ENCODE results near the gene SLC13A4.

Gene SLC13A4

DNA sequence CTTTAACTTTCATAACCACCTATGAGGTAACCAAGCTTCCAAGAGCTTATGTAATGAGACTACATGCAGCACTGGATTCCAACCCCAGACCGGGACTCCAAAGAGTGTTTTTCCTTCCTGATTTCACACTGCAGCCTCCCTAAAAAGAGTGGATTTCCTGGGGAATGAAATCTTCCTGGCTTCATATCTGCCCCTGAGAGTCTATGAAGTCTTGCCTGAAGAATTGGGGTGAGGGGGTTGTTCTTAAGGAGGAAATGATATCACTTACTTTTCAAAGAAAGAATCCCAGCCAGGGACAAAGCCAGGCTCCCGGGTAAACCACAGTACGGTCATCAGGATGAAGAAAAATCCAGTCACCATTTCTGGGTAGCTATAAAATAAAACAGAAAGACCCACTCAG, 35.9 kb downstream of the SLC13A4 start:
- no peak overlapping the region for H2AFZ ChIP-seq (ENCODE audit: low read depth, low read length)
- no peak overlapping the region for H3K27ac ChIP-seq (ENCODE audit: low read length)
- H3K4me1 ChIP-seq (ENCODE audit: insufficient read depth, low read length), result no peaks in the 10 kb centered on the region
- ATAC-seq (ENCODE audit: insufficient read depth, low read depth) (no peak), DNase-seq (no peak)
- no peak overlapping the region for H3K4me3 ChIP-seq (ENCODE audit: low read depth in 1 of 2, low read length in 2 of 2)
- no peaks in the 10 kb centered on the region for H3K27me3 ChIP-seq (ENCODE audit: insufficient read depth, low read length, poor library complexity)
- no peak overlapping the region for H3K9ac ChIP-seq (ENCODE audit: low read depth, low read length)
- H4K20me1 ChIP-seq (ENCODE audit: insufficient read depth, low read length), result no peaks in the 10 kb centered on the region
- H3K4me2 ChIP-seq (ENCODE audit: insufficient read depth, low read length), result no peak overlapping the region
- H3K79me2 ChIP-seq (ENCODE audit: insufficient read depth, low read length), result no peaks in the 10 kb centered on the region
- TF ChIP-seq, protein P1, sequence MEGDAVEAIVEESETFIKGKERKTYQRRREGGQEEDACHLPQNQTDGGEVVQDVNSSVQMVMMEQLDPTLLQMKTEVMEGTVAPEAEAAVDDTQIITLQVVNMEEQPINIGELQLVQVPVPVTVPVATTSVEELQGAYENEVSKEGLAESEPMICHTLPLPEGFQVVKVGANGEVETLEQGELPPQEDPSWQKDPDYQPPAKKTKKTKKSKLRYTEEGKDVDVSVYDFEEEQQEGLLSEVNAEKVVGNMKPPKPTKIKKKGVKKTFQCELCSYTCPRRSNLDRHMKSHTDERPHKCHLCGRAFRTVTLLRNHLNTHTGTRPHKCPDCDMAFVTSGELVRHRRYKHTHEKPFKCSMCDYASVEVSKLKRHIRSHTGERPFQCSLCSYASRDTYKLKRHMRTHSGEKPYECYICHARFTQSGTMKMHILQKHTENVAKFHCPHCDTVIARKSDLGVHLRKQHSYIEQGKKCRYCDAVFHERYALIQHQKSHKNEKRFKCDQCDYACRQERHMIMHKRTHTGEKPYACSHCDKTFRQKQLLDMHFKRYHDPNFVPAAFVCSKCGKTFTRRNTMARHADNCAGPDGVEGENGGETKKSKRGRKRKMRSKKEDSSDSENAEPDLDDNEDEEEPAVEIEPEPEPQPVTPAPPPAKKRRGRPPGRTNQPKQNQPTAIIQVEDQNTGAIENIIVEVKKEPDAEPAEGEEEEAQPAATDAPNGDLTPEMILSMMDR (IDR thresholded peaks at IDR 0.05; ENCODE audit: borderline replicate concordance, extremely low read depth, low read length, poor library complexity, severe bottlenecking), result no peak
- no peak for TF ChIP-seq EZH2 (IDR thresholded peaks at IDR 0.05; ENCODE audit: borderline replicate concordance, low read depth, low read length, severe bottlenecking)
- no peaks in the 10 kb centered on the region for H3K9me3 ChIP-seq (ENCODE audit: insufficient read depth, low read length, severe bottlenecking)
- peaks cover 14% of the 10 kb centered on the region; the same call in 1 of the 2 replicates for H3K36me3 ChIP-seq (ENCODE audit: insufficient read depth, low read length)

DNA sequence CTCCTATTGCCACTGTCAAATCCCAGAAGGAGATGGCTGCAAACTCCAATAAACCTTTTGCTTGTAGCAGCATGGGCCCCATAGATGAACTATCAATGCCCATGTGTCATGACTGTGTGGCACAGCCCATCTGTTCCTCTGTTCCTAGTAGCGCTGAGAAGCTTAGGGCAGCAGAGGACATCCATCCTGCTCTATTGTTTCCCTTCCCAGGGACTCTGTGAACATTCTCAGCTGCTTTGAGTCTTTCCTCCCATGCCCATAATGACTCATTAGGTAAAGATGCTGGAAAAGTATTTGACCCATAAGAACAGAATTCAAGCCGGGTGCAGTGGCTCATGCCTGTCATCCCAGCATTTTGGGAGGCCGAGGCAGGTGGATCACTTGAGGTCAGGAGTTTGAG, 37.4 kb downstream of the SLC13A4 start:
- ATAC-seq (ENCODE audit: insufficient read depth, low read depth), result no peak
- peaks cover 14% of the 10 kb centered on the region; the same call in 1 of the 2 replicates for H3K36me3 ChIP-seq (ENCODE audit: insufficient read depth, low read length)

DNA sequence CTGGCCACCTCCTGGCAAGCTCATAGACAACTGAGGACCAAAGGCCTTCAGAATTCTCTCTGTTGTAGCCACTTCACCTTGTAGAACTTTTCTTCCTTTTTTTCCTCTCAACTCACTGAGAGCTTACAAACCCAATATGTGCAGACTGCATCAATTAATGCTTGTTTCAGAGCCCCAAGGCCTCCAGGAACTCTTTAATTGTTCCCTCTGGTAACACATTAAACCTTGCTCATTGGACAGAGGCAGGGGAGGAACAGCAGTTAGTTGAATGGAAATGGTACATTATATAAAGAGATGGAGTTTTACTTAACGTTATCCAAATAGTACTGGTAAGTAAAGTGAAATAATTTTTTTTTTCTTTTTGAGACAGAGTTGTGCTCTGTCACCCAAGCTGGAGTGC, 40.5 kb downstream of the SLC13A4 start:
- Histone ChIP-seq H4K20me1 (ENCODE audit: insufficient read depth, low read length) (no peaks in the 10 kb centered on the region), H3K4me2 (ENCODE audit: insufficient read depth, low read length) (no peak overlapping the region), H3K9ac (ENCODE audit: low read depth, low read length) (no peak overlapping the region), H3K9me3 (ENCODE audit: insufficient read depth, low read length, severe bottlenecking) (no peaks in the 10 kb centered on the region), H2AFZ (ENCODE audit: low read depth, low read length) (no peak overlapping the region), H3K79me2 (ENCODE audit: insufficient read depth, low read length) (no peaks in the 10 kb centered on the region), H3K27ac (ENCODE audit: low read length) (no peak overlapping the region), H3K4me1 (ENCODE audit: insufficient read depth, low read length) (no peaks in the 10 kb centered on the region), H3K27me3 (ENCODE audit: insufficient read depth, low read length, poor library complexity) (no peaks in the 10 kb centered on the region), H3K4me3 (ENCODE audit: low read depth in 1 of 2, low read length in 2 of 2) (no peak overlapping the region), H3K36me3 (ENCODE audit: insufficient read depth, low read length) (peaks cover 13% of the 10 kb centered on the region; the same call in 1 of the 2 replicates)
- DNase-seq (no peak), ATAC-seq (ENCODE audit: insufficient read depth, low read depth) (no peak)
- TF ChIP-seq, protein P1 (IDR thresholded peaks at IDR 0.05; ENCODE audit: borderline replicate concordance, extremely low read depth, low read length, poor library complexity, severe bottlenecking), result no peak
- no peak for TF ChIP-seq EZH2 (IDR thresholded peaks at IDR 0.05; ENCODE audit: borderline replicate concordance, low read depth, low read length, severe bottlenecking)

More for the DNA sequence above, 37.4 kb downstream of the SLC13A4 start:
- Histone ChIP-seq H3K79me2 (ENCODE audit: insufficient read depth, low read length) (no peaks in the 10 kb centered on the region), H3K4me3 (ENCODE audit: low read depth in 1 of 2, low read length in 2 of 2) (no peak overlapping the region), H3K27me3 (ENCODE audit: insufficient read depth, low read length, poor library complexity) (no peaks in the 10 kb centered on the region), H3K4me1 (ENCODE audit: insufficient read depth, low read length) (no peaks in the 10 kb centered on the region), H3K4me2 (ENCODE audit: insufficient read depth, low read length) (no peak overlapping the region), H3K9ac (ENCODE audit: low read depth, low read length) (no peak overlapping the region), H4K20me1 (ENCODE audit: insufficient read depth, low read length) (no peaks in the 10 kb centered on the region), H3K27ac (ENCODE audit: low read length) (no peak overlapping the region), H2AFZ (ENCODE audit: low read depth, low read length) (no peak overlapping the region), H3K9me3 (ENCODE audit: insufficient read depth, low read length, severe bottlenecking) (no peaks in the 10 kb centered on the region)
- TF ChIP-seq, protein P1 (IDR thresholded peaks at IDR 0.05; ENCODE audit: borderline replicate concordance, extremely low read depth, low read length, poor library complexity, severe bottlenecking), result no peak
- TF ChIP-seq EZH2 (IDR thresholded peaks at IDR 0.05; ENCODE audit: borderline replicate concordance, low read depth, low read length, severe bottlenecking), result no peak
- DNase-seq, result no peak

All from DND-41 (cell line).